ENCODE data around the gene UPP1.
"Not testable (repeated sequence)": the region's sequence is repeated elsewhere in the genome, so short reads cannot be mapped to it uniquely, and the experiment has no call there.

Gene UPP1

GRCh38 chr7:48112401-48113165 is 23.5 kb downstream of the UPP1 start:
- no peak for DNase-seq

- no peak for DNase-seq
Observed at GRCh38 chr7:48113275-48113674, 24.2 kb downstream of the UPP1 start.

- DNase-seq: no peak
Observed at GRCh38 chr7:48114115-48114514, 25.1 kb downstream of the UPP1 start.

GRCh38 chr7:48114589-48114988 is 25.5 kb downstream of the UPP1 start:
- DNase-seq: no peak

GRCh38 chr7:48116043-48116442 is 27.0 kb downstream of the UPP1 start:
- no peak for DNase-seq

- DNase-seq: no peak
Observed at GRCh38 chr7:48118041-48118440, 29.0 kb downstream of the UPP1 start.

GRCh38 chr7:48120536-48120935 is 31.5 kb downstream of the UPP1 start:
- DNase-seq: not testable (repeated sequence)

GRCh38 chr7:48126037-48126436 is 37.0 kb downstream of the UPP1 start:
- no peak for DNase-seq

GRCh38 chr7:48130658-48131108 is 41.6 kb downstream of the UPP1 start:
- no peak for DNase-seq

- DNase-seq: no peak
Observed at GRCh38 chr7:48132792-48133191, 43.7 kb downstream of the UPP1 start.

- DNase-seq: no peak
Observed at GRCh38 chr7:48139459-48139858, 50.4 kb downstream of the UPP1 start.

GRCh38 chr7:48140001-48140681 is 51.1 kb downstream of the UPP1 start:
- no peak for DNase-seq

GRCh38 chr7:48141521-48141920 is 52.5 kb downstream of the UPP1 start:
- no peak for DNase-seq

- DNase-seq: no peak
Observed at GRCh38 chr7:48144291-48144768, 55.3 kb downstream of the UPP1 start.

- no peak for DNase-seq
Observed at GRCh38 chr7:48147078-48147591, 58.1 kb downstream of the UPP1 start.

- DNase-seq: not testable (repeated sequence)
Observed at GRCh38 chr7:48147690-48148089, 58.6 kb downstream of the UPP1 start.

GRCh38 chr7:48148311-48148710 is 59.2 kb downstream of the UPP1 start:
- DNase-seq: no peak

- no peak for DNase-seq
Observed at GRCh38 chr7:48149058-48149457, 60.0 kb downstream of the UPP1 start.

- no peak for DNase-seq
Observed at GRCh38 chr7:48150086-48150485, 61.0 kb downstream of the UPP1 start.

- DNase-seq: peak; percentile 24
Observed at GRCh38 chr7:48154792-48155413, 65.8 kb downstream of the UPP1 start.
